ENCODE measurements around the gene ESR1. TPM values are rescaled to one million over a fixed set of nuclear protein-coding genes. Genes with fewer than 3 reads are reported as not detected.

Gene ESR1
- polyA plus RNA-seq, 1 donor (not counting 4 experiments of a cell fraction or from before 2014, with no cell fraction given), result 0.22 TPM

GRCh38 chr6:152012227-152012626, 204.7 kb downstream of the ESR1 start:
- dilution Hi-C loops (cut with MboI; ENCODE audit: extremely low pct_ligation_motif_present, low sequenced_read_pairs), result no loop called here
- Histone ChIP-seq H3K4me3 (ENCODE audit: control insufficient read depth in 2 of 3, extremely low read depth in 1 of 3, insufficient read depth in 2 of 3, low read depth in 1 of 3, low read length in 3 of 3) (no peak overlapping the region), H2AFZ (ENCODE audit: control insufficient read depth, low read length) (no peak overlapping the region), H3K9me1 (ENCODE audit: control insufficient read depth, extremely low read depth, insufficient read depth, low read length) (no peaks in the 10 kb centered on the region), H3K4me1 (ENCODE audit: control insufficient read depth, extremely low read depth, insufficient read depth, low read length) (no peaks in the 10 kb centered on the region), H3K9ac (ENCODE audit: control insufficient read depth, extremely low read depth, insufficient read depth, low read length) (no peak overlapping the region), H3K36me3 (ENCODE audit: control insufficient read depth in 2 of 2, extremely low read depth in 1 of 2, insufficient read depth in 2 of 2, low read length in 2 of 2) (no peaks in the 10 kb centered on the region), H3K27ac (ENCODE audit: control insufficient read depth, insufficient read depth, low read length) (no peak overlapping the region), H3K27me3 (ENCODE audit: control insufficient read depth, extremely low read depth, insufficient read depth, low read length) (no peaks in the 10 kb centered on the region), H4K20me1 (ENCODE audit: control insufficient read depth, extremely low read depth, insufficient read depth, low read length) (no peaks in the 10 kb centered on the region), H3K4me2 (ENCODE audit: control insufficient read depth, extremely low read depth, insufficient read depth, low read depth, low read length) (no peak overlapping the region), H3K9me3 (ENCODE audit: control insufficient read depth, low read depth, low read length) (no peaks in the 10 kb centered on the region), H3K79me2 (ENCODE audit: control insufficient read depth, insufficient read depth, low read length) (no peaks in the 10 kb centered on the region)
- DNase-seq (ENCODE audit: low read depth, low spot score) (no peak), FAIRE-seq (no peak)
- TF ChIP-seq EZH2 (IDR thresholded peaks at IDR 0.05; ENCODE audit: low read length) (no peak), CTCF (optimal IDR thresholded peaks at IDR 0.05 in 1 of 3, IDR thresholded peaks at IDR 0.05 in 1 of 3, conservative IDR thresholded peaks at IDR 0.05 in 1 of 3; ENCODE audit: extremely low read depth in 1 of 3, insufficient read depth in 2 of 3, low read length in 3 of 3) (no peak)

- Histone ChIP-seq H3K4me1 (ENCODE audit: control insufficient read depth, extremely low read depth, insufficient read depth, low read length) (no peaks in the 10 kb centered on the region), H3K9ac (ENCODE audit: control insufficient read depth, extremely low read depth, insufficient read depth, low read length) (no peak overlapping the region), H3K27me3 (ENCODE audit: control insufficient read depth, extremely low read depth, insufficient read depth, low read length) (no peaks in the 10 kb centered on the region), H2AFZ (ENCODE audit: control insufficient read depth, low read length) (no peak overlapping the region), H3K4me3 (ENCODE audit: control insufficient read depth in 2 of 3, extremely low read depth in 1 of 3, insufficient read depth in 2 of 3, low read depth in 1 of 3, low read length in 3 of 3) (no peak overlapping the region), H3K36me3 (ENCODE audit: control insufficient read depth in 2 of 2, extremely low read depth in 1 of 2, insufficient read depth in 2 of 2, low read length in 2 of 2) (no peaks in the 10 kb centered on the region), H3K27ac (ENCODE audit: control insufficient read depth, insufficient read depth, low read length) (no peak overlapping the region), H3K9me1 (ENCODE audit: control insufficient read depth, extremely low read depth, insufficient read depth, low read length) (no peaks in the 10 kb centered on the region), H3K79me2 (ENCODE audit: control insufficient read depth, insufficient read depth, low read length) (no peaks in the 10 kb centered on the region), H3K4me2 (ENCODE audit: control insufficient read depth, extremely low read depth, insufficient read depth, low read depth, low read length) (no peak overlapping the region), H3K9me3 (ENCODE audit: control insufficient read depth, low read depth, low read length) (no peaks in the 10 kb centered on the region), H4K20me1 (ENCODE audit: control insufficient read depth, extremely low read depth, insufficient read depth, low read length) (no peaks in the 10 kb centered on the region)
- dilution Hi-C loops (cut with MboI; ENCODE audit: extremely low pct_ligation_motif_present, low sequenced_read_pairs), result no loop called here
- FAIRE-seq (no peak), DNase-seq (ENCODE audit: low read depth, low spot score) (no peak)
- no peak for TF ChIP-seq EZH2 (IDR thresholded peaks at IDR 0.05; ENCODE audit: low read length)
- TF ChIP-seq CTCF (optimal IDR thresholded peaks at IDR 0.05 in 1 of 3, IDR thresholded peaks at IDR 0.05 in 1 of 3, conservative IDR thresholded peaks at IDR 0.05 in 1 of 3; ENCODE audit: extremely low read depth in 1 of 3, insufficient read depth in 2 of 3, low read length in 3 of 3), result no peak
These were observed 211.4 kb downstream of the ESR1 start for GRCh38 chr6:152018876-152019275.

Data from keratinocyte (primary cell).